Coronary artery (tissue), 2 donors: Measurements from ENCODE around the gene HOXC6.

Experiments
- DNase-seq: peaks from one replicate; pipeline ENCODE4 v3.0.0-alpha.2; 2017; ENCODE audit warnings: low spot score
- H3K27ac ChIP-seq, 2 donors: fragments of 200-600 bp; sonication (generic); one replicate each; pipeline ENCODE4 v1.5.1; 2016 to 2019
- H3K4me3 ChIP-seq: fragments of 200-600 bp; sonication (generic); 2 replicates; pipeline ENCODE4 v1.5.1; 2016; ENCODE audit warnings: mild to moderate bottlenecking, moderate library complexity
- TF ChIP-seq, protein P1 (sequence below): fragments of 200-600 bp; sonication (generic); IDR thresholded peaks from one replicate; pipeline ENCODE4 v1.5.1; 2019; ENCODE audit warnings: antibody characterized with exemption

Gene HOXC6

DNA sequence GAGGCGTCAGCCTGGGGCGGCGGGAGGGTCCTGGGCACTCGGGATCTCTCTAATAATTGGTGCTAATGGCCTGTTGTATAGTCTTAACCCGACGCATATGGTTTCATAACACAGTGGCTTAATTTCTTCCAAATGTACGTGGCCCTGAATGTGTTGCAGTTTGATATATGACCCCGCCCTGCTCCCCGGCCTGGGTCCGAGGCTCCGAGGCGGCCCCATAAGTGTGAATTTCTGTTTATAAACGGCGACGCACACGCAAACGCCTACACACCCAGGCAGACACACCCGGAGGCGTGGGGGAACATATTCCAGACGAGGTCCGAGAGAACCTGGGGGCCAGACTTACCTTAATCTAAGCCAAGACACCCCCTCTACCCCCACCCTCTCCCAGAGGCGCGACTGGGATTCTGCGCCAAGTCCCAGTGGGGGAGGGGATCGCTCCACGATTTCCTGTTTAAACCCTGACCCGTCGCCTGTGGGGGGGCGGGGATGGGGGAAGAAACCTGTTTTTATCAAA is 9.7 kb upstream of the HOXC6 start:
- peak overlapping the region in 1 of 2 donors; percentile 1 for H3K27ac ChIP-seq
- TF ChIP-seq, protein P1, sequence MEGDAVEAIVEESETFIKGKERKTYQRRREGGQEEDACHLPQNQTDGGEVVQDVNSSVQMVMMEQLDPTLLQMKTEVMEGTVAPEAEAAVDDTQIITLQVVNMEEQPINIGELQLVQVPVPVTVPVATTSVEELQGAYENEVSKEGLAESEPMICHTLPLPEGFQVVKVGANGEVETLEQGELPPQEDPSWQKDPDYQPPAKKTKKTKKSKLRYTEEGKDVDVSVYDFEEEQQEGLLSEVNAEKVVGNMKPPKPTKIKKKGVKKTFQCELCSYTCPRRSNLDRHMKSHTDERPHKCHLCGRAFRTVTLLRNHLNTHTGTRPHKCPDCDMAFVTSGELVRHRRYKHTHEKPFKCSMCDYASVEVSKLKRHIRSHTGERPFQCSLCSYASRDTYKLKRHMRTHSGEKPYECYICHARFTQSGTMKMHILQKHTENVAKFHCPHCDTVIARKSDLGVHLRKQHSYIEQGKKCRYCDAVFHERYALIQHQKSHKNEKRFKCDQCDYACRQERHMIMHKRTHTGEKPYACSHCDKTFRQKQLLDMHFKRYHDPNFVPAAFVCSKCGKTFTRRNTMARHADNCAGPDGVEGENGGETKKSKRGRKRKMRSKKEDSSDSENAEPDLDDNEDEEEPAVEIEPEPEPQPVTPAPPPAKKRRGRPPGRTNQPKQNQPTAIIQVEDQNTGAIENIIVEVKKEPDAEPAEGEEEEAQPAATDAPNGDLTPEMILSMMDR, result no peak
- peak overlapping the region; percentile 71 for H3K4me3 ChIP-seq
- no peak for DNase-seq

DNA sequence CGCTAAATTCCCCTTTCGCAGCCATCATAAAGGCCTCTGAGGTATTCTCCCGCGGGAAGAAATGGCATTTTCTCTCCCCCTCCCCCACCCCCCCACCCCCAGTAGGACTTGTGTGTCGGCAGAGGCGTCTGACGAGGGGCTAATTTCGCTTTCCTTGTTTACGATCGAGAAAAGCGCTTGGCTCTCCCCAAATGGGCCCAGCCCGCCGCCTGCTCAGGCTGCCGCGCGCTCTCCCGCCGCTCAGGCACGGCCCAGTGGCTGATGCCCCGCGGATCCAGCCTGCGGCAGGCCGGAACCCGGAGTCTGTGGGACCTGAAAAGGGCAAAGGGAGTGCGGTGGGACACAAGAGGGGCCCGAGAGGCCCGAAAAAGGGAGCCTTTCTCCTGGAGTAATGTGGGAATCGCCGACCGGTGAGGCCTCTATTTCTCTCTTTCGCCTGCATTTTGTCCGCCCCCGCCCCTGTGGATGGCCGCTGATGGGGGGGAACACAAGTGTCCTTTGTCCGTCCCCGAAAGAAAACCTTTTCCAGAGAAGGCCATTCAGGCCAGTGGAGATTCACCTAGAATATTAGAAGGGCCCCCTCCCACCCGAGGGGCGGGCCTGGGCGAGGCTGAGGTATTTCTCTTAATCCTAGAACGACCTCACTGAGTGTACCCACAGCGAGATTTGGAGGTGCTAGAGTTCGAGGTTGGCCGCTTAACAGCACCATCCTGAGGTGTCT is 9.0 kb upstream of the HOXC6 start:
- H3K4me3 ChIP-seq, result no peak overlapping the region
- TF ChIP-seq, protein P1, result no peak
- no peak for DNase-seq
- no peak overlapping the region for H3K27ac ChIP-seq

DNA sequence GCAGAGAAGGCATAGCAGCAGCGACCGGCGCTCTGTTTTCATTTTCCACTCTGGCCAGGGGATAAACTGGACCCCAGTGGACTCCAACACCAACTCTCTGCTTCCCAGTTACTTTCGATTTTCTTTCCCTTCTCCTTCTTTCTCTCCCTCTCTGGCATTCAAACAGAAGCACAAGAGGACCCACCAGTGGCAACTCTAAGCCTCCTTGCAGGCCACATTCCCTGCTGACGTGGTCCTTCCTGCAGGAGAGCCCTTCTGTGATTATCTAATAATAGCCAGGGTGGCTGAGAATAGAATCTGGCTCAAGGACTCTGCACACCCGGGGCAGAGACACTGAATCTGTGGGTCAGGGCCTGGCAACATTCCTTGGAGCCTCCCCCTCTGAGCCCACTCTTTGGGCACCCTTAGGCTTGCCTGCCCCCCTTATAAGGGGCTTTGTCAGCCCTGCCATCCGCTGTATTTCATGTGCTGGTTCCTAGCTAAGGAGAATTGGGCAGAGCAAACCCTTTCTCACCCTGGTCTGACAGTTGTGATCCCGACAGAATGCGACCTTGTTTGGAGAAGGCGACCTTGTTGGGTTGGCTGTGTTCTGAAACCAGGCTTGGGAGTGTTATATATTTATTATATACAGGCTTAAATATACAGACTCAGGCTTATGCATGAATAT is 8.2 kb upstream of the HOXC6 start:
- H3K4me3 ChIP-seq, result peak overlapping the region; percentile 1
- H3K27ac ChIP-seq, result no peak overlapping the region
- no peak for DNase-seq
- TF ChIP-seq, protein P1, result no peak

DNA sequence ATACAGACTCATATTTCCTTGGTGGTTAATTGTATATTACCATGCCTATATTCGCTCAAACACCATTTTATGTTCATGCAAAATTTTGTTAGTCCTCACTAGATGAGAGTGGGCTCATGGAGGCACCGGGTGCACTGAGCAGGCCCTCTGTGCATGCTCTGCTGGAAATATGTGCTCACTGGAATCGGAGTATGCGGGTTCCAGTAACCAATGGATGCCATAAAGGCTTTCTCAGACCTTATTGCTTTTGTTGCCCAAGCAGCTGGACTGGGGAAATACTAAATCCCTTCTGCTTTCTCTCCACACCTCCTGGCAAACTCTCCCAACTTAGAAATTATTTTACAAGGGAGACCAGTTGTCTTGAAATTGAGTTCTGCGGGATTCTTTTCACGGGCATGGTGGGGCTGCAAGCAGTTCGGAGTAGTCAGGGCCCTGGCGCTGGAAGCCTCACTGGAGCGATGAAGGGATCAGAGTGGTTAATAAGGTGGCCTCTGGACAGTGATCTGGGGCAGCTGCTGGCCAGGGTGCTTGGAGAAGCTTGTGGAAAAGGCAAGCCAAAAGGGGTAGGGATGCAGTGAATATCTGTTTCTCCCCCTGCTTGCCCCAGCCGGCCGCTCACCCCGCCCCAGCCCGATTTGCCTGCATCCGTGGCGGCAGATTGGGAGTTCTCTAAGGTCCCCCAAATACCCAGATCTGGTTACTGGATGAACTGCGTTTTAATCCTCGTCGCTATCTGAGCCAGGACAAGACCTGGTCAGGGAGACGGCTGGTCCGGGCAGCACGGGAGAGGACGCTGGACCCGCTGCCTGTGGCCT is 7.4 kb upstream of the HOXC6 start:
- DNase-seq, result no peak
- TF ChIP-seq, protein P1, result no peak
- H3K4me3 ChIP-seq, result no peak overlapping the region
- no peak overlapping the region for H3K27ac ChIP-seq

DNA sequence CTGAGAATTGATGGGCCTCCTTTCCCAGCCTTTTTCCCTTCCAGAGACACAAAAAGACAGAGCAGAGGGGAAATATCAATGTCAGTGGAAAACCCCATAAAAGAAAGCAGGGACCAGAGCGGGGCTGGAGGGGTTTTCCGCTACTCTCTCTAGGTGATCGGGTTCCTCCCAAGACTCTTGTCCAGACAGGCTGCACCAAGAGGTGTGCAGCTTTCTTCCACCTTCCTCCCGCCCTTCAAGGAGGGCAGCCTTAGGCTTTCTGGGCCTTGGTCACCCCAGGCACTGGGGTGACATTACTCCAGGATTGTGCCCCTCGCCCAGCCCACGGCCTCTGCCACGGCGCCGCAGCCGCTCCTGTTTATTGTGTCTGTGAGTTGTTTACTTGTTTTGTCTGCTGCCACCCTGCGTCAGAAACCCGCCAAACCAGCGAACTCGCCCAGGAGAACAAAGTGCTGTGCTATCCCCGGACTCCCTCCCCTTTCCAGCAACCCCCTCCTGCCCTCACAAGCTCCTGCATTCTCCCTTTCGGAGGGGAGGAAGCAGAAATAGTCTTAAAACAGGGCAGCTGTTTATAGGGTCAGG is 6.7 kb upstream of the HOXC6 start:
- no peak overlapping the region for H3K4me3 ChIP-seq
- H3K27ac ChIP-seq, result no peak overlapping the region
- TF ChIP-seq, protein P1, result no peak
- DNase-seq, result no peak

DNA sequence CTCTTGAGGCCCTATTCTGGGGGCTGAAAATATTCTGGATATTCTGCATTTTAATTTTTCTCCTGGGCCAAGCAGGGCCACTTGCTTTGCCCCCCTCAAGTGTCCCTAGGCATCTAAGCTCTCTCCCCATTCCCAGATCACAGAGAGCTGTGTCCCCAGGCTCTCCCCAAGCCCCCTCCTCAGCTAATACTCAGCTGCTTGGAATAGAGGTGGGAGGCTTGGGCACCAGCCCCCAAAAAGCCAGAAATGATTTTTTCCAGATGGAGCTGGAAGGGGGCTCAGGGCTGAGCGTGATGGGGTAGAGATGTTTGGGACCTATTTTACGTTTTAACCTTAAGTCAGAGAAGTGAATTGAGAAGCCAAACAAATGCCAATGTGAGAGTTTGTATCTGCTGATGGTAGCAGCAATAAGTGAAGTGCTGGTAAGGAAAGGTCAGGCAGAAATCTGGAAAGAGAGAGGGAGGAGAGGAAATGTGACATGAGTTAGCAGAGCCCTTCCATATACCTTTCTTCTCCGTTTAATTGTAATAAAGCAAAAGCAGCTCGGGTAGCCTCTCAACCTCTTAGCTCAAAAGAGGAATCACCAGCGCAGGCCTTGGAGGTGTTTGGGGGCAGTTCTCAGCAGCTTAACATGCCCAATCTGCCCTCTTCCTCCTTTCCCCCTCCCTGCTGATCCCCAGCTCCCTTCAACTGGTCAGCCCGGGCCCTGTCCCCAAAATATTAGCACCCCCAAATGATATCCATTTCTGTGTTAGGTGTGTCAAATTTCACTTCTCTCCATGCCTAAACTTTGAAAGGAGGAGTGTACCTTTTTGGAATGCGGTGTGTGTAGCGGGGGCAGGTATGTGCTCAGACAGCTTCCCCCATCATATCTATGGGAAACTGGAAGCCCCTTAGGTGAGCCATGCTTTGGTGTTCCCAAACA is 5.0 kb upstream of the HOXC6 start:
- DNase-seq, result no peak
- TF ChIP-seq, protein P1, result no peak
- H3K27ac ChIP-seq, result no peak overlapping the region
- no peak overlapping the region for H3K4me3 ChIP-seq
